ENCODE data around the gene ROM1.

Gene ROM1

GRCh38 chr11:62588966-62589637 lies 24.0 kb upstream of the ROM1 start:
- DNase-seq (ENCODE audit: low read depth) = no peak

DNA sequence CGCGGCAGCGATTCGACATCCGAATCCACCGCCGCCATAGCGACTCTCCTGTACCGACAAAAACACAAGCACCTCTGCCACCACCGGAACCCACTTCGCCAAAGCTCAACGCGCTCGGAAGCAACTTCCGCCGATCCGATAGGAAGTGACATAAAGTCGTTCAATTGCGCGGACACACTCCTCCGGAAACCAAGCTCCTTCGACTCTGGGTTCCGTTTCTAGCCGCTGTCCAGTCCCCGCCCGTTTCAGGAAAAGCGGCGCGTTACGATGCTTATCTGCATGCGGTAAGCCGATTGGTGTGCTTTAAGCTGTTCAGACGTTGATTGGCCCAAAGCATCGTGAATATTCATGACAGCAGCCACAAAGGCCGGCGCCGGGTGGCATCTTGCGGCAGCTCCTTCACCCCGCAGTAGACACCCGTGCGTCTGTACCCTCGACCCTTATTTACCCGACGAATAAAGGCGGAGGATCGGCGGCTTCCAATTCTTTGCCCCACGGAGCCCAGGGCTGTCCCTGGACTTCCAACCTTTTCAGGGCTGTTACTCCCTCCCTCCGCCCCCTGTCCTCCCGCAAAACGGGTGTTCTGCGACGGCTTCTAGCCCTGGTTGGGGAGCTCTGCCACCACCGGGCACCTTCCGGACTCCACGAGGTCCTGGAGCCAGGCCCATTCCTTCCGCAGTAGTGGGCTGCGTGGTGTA lies 21.5 kb upstream of the ROM1 start, which contains the start of gene TUT1:
TSS of gene TUT1 (minus strand) at position 76 of the 698 bp plus-strand sequence. CDS start at position 38, 38 bp downstream.
- DNase-seq (ENCODE audit: low read depth) = peak; percentile 90

DNA sequence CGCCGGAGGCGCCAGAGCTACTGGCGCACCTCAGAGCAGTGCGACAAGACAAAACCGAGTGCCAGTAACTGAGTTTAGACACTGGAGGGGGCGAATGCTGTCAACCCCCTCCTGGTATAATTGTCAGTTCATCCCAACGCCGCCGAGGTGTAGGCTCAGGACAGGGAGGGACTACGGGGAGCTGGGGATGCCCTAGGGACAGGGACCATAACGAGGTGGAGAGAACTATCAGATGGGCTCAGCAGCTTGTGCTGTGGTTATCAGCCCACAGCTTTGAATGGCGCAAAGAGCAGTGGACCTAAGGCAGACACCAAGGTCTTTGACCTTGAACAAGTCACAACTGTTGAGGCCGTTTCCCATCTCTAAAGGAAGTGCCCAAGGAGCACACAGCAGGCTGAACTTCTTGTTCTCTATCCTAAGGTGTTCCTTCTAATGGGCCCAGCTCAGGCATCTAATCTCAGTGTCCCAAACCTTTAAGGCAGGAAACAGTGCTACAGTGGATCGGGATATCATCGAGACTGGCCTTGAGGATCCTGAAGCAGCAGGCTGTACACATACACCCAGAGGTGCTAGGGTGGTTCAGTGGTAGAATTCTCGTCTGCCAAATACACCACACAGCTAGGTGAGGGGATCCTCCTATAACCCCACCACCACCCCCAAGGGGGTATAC lies 20.8 kb upstream of the ROM1 start:
- no peak for DNase-seq (ENCODE audit: low read depth)

DNA sequence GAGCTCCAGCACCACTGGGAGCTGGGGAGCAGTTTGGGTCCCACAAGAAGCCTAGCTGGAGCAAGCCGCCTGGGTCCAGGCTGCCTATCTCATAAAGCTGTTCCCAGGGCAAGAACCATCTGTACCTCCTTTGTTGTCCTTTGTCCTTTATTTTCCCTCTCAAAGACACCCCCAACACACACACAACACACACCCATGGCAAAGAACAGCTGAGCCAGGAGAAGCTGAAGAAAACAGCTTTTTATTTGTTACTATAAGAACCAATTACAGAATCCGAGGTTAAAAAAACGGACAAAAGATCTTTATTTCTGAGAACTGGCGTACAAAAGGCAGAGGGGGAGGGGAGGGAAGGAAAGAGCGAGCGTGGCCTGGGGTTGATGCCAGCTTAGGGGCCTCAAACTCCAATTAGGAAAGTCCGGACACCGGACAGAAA lies 20.1 kb upstream of the ROM1 start:
- DNase-seq (ENCODE audit: low read depth) = no peak

- peak; percentile 62 for DNase-seq (ENCODE audit: low read depth)
Observed at GRCh38 chr11:62593434-62594044, 19.5 kb upstream of the ROM1 start.

DNA sequence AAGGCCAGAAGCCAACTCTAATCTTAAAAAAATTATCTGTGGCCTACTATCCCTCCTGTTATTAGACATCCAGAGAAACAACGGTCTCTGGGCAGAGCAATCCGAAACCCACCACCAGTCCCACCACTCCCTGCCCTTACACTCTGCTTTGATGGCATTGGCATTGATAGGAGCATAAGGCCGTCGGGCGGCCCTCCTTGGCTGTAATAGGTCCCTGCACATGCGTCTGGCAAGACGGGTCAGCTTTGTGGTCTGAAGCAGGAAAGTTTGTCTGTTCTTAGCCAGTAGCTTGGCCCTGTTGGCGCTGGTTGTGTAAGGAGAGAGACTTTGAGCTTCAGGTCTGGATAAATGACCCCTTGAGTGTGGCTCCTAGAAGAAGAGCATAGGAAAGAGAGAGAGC lies 17.9 kb upstream of the ROM1 start:
- DNase-seq (ENCODE audit: low read depth) = no peak

- DNase-seq (ENCODE audit: low read depth) = peak; percentile 92
Observed at GRCh38 chr11:62599069-62599696, 13.9 kb upstream of the ROM1 start.

GRCh38 chr11:62599901-62600300 lies 13.2 kb upstream of the ROM1 start:
- no peak for DNase-seq (ENCODE audit: low read depth)

- no peak for DNase-seq (ENCODE audit: low read depth)
Observed at GRCh38 chr11:62600367-62601121, 12.5 kb upstream of the ROM1 start.

DNA sequence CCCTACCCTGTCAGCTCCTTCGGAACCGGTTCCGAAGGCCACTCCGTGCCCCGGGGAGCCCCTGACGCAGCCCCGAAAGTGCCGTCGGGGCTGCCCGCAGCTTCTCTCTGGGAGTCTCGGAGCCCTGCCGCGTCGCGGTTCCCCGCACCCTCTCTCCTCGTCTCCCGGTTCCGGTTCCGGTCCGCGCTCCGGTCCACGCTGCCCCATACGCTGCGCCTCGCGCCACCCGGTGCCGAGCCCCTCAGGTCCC lies 12.0 kb upstream of the ROM1 start:
- peak; percentile 45 for DNase-seq (ENCODE audit: low read depth)

DNA sequence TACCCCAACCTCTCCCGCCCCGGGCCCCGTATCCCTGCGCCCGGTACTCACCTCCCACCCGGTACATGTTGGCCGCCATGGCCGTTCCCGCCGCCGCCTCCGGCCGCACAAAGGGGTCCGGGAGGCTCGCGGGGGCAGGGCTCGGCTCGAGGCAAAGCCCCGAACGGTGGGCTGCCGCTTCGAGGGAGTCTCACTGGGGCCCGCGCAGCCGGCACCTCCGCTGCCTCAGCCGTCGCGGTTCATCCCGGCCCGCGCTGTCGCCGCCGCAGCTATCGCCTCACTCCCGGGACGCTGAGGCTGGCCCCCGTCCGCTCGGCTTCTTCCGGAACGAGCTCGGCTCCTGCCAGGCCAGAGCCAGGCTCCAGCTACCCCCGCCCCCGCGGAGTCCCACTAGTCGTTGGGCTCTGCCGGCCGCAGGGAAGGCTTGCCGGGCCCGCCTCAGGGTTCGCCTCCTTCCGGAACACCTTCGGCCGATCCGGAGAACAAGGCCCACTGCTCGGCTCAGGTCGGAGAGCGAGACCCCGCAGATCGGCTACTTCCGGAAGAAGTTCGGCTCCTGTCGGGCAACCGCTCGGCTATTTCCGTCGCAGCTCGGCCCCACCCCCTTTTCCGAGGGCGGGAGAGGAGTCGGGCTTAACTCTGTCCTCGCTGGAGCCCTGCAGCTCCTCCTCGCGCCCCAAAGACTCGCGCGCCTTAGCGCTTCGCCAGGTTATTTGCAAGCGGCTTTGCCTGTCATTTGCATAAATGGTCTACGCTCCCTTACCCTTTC lies 11.5 kb upstream of the ROM1 start, which contains the start of gene MTA2:
TSS of gene MTA2 (minus strand) at position 494 of the 769 bp plus-strand sequence. CDS start at position 79, 415 bp downstream.
- DNase-seq (ENCODE audit: low read depth) = peak; percentile 99

DNA sequence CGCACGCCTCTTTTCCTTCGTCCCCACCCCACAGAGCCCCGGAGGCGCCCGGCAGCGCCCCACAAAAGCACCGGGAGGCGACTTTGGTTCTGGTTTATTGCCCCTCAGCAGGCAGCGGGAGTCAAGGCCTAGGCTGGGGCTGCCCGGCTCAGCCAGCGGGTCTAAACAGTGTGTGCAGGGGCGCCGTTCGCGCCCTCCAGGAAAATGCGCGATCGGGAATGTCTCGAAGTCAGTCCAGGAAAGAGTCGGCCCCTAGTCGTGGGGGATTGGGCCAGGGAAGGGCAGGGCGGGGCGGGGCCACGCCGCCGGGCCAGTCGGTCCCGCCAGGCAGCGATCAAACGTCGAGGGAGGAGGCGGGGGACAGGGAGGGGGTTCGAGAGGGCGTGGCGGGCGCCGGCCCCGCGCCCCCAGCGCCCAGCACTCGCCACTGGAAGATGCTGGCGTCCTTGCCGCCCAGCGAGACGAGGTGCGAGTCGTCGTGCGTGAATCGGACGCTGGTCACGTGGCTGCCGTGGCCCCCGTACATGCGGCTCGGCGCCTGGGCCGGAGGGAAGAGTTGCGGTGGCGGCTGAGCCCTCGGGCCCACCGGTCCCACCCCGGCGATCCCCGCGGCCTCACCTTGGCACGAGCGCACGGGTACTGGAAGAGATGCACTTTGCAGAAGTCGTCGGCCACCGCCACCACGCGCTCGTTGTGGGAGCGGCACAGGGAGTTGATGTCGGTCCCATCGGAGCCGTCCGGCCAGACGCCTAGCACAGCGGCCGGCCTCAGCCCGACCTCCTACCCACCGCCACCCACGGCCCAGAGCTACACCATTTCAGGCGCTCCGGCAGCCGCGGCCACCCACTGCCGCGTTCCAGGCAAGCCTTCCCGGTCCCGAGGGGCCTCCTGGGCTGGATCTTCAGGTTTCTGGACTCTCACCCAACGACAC lies 10.7 kb upstream of the ROM1 start:
- DNase-seq (ENCODE audit: low read depth) = peak; percentile 27

- no peak for DNase-seq (ENCODE audit: low read depth)
Observed at GRCh38 chr11:62603072-62603408, 10.0 kb upstream of the ROM1 start.

DNA sequence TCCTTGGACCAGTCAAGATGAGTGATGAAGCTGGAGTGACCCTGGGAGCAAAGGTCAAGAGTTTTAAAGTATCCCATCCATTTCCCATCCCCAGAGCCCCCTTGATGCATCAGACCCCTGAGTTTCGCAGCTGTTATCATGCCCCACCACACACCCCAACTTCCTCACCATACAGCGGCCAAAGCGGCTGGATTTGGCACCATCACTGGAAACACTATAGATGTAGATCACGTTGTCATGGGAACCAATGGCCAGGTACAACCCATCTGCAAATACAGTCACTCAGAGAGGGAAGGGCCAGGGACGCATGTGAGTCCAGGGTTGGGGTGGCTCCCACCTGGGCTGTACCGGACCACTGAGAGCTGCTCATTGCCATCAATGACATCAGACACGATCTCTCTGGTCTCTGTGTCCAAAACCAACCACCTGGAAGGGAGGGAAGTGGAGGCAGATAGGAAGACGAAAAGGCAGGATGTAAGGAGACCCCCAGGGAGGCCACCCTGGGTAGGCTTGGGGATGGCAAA lies 9.2 kb upstream of the ROM1 start:
- DNase-seq (ENCODE audit: low read depth) = no peak

DNA sequence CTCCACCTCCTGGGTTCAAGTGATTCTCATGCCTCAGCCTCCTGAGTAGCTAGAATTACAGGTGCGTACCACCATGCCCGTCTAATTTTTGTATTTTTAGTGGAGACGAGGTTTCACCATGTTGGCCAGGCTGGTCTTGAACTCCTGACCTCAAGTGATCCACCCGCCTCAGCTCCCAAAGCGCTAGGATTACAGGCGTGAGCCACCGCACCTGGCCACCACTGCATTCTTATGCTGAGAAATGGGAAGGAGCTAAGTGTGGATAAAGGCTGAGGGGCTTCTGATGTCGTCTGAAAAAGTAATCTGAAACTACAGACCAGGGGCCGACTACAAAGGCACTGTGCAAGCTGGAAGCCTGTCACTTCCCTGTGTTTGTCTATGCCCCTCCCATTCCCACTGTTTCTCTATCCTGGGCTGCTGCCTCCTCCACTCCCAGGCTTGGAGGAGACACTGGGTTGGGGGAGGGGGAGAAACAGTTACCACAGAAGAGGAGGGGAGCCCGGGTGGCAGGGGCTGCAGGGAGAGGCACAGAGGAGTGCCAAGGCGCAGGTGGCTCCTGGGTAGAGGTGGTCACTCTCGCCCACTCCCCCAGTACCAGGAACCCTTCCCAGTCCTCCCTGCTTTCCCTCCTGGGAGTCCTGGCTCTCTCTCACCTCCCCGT lies 8.5 kb upstream of the ROM1 start:
- no peak for DNase-seq (ENCODE audit: low read depth)

GRCh38 chr11:62605467-62605866 lies 7.6 kb upstream of the ROM1 start:
- no peak for DNase-seq (ENCODE audit: low read depth)

GRCh38 chr11:62605902-62606301 lies 7.2 kb upstream of the ROM1 start:
- no peak for DNase-seq (ENCODE audit: low read depth)

DNA sequence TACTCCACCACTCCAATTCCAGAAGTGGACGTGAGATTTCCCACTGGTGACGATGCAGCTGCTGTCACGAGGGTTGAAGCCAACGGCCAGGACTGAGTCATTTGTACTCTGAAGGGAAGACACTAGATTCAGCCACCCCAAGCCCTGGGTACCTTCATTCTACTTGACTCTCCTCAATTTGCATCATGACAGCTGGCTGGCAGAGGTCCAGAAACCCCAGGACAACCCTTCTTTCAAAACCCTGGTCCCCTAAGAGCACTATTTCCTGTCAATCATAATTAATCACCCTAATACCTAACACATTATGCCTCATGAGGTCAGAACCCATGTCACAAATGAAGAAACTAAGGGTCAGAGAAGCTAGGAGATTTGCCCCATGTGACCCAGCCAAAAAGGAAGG lies 5.3 kb upstream of the ROM1 start:
- no peak for DNase-seq (ENCODE audit: low read depth)

GRCh38 chr11:62608776-62609175 lies 4.3 kb upstream of the ROM1 start:
- DNase-seq (ENCODE audit: low read depth) = no peak
